ENCODE measurements around the gene GRHL1.

Gene GRHL1

GRCh38 chr2:9993488-9994165 is 42.1 kb downstream of the GRHL1 start:
- no peaks in the 10 kb centered on the region for H3K9me3 ChIP-seq (ENCODE audit: control insufficient read depth, insufficient read depth, low read depth, low read length)
- ChIA-PET POLR2A (no interaction called here), CTCF (interaction anchor here (2.0 kb wide), 1 partner anchor 9 kb away, joined by 11 read pairs; no protein-coding TSS in a partner anchor)
- peaks cover 4 to 64% of the 10 kb centered on the region in 2 experiments; a peak in 2 of 3 replicates for H3K36me3 ChIP-seq (ENCODE audit: control insufficient read depth in 2 of 2, insufficient read depth in 1 of 2, low read length in 2 of 2)
- TF ChIP-seq FEZF1 (tag by site-specific recombination; IDR thresholded peaks at IDR 0.05) (no peak), PATZ1 (tag by site-specific recombination; IDR thresholded peaks at IDR 0.05) (no peak), ZNF791 (tag by site-specific recombination; IDR thresholded peaks at IDR 0.05) (no peak), PRDM10 (tag by site-specific recombination; IDR thresholded peaks at IDR 0.05) (no peak), ZNF311 (tag by site-specific recombination; IDR thresholded peaks at IDR 0.05; ENCODE audit: borderline replicate concordance) (no peak), TCF7L2 (IDR thresholded peaks at IDR 0.05; ENCODE audit: borderline replicate concordance, low read depth, low read length) (no peak), ZNF366 (tag by site-specific recombination; conservative IDR thresholded peaks at IDR 0.05) (no peak), ZNF398 (tag by site-specific recombination; IDR thresholded peaks at IDR 0.05) (no peak), ZBTB7A (tag by site-specific recombination; IDR thresholded peaks at IDR 0.05; ENCODE audit: low read depth) (no peak)
- no peak overlapping the region for H3K27ac ChIP-seq (ENCODE audit: extremely low read depth, low read depth, low read length)
- H3K4me3 ChIP-seq (ENCODE audit: low read depth, low read length) = no peak overlapping the region
- H3K4me1 ChIP-seq (ENCODE audit: control insufficient read depth, insufficient read depth, low read length) = no peaks in the 10 kb centered on the region

GRCh38 chr2:9994462-9994861 is 43.0 kb downstream of the GRHL1 start:
- CTCF ChIA-PET = interaction anchor here (2.0 kb wide), 1 partner anchor 10 kb away, joined by 11 read pairs; no protein-coding TSS in a partner anchor
- Histone ChIP-seq H3K36me3 (ENCODE audit: control insufficient read depth in 2 of 2, insufficient read depth in 1 of 2, low read length in 2 of 2) (peaks cover 5 to 72% of the 10 kb centered on the region in 2 experiments), H3K27ac (ENCODE audit: extremely low read depth, low read depth, low read length) (no peak overlapping the region), H3K4me1 (ENCODE audit: control insufficient read depth, insufficient read depth, low read length) (no peaks in the 10 kb centered on the region), H3K9me3 (ENCODE audit: control insufficient read depth, insufficient read depth, low read depth, low read length) (no peaks in the 10 kb centered on the region), H3K4me3 (ENCODE audit: low read depth, low read length) (no peak overlapping the region)
- POLR2A ChIA-PET = no interaction called here
- TF ChIP-seq ZNF37A (tag by site-specific recombination; IDR thresholded peaks at IDR 0.05) (no peak), ZNF211 (tag by site-specific recombination; IDR thresholded peaks at IDR 0.05; ENCODE audit: low read depth) (no peak), ZNF146 (tag by site-specific recombination; IDR thresholded peaks at IDR 0.05) (no peak), ZBTB20 (tag by site-specific recombination; IDR thresholded peaks at IDR 0.05) (no peak), GLIS1 (tag by site-specific recombination; IDR thresholded peaks at IDR 0.05) (no peak)
